Activated T-cell treated with anti-CD3 and anti-CD28 coated beads, Interleukin-2, amount 50 U/mL, for 24 hours (primary cell): ENCODE results near the gene ANKH.

Experiments
- DNase-seq: peaks from one replicate; pipeline ENCODE4 v3.0.0-alpha.2; 2020
- H3K27ac Mint-ChIP-seq: 2 replicates; pipeline ENCODE4 v1.8.0; 2020; ENCODE audit warnings: mild to moderate bottlenecking, mixed read lengths
- H3K27me3 Mint-ChIP-seq: 2 replicates; pipeline ENCODE4 v1.8.0; 2020; ENCODE audit warnings: mixed read lengths
- H3K36me3 Mint-ChIP-seq: 2 replicates; pipeline ENCODE4 v1.8.0; 2020; ENCODE audit warnings: low read depth, mixed read lengths
- H3K4me1 Mint-ChIP-seq: 2 replicates; pipeline ENCODE4 v1.8.0; 2020; ENCODE audit warnings: low read depth, mixed read lengths
- H3K4me3 Mint-ChIP-seq: 2 replicates; pipeline ENCODE4 v1.8.0; 2020; ENCODE audit warnings: mild to moderate bottlenecking, moderate library complexity, mixed read lengths
- H3K9me3 Mint-ChIP-seq: 2 replicates; pipeline ENCODE4 v1.8.0; 2020; ENCODE audit warnings: mixed read lengths

Gene ANKH

DNA sequence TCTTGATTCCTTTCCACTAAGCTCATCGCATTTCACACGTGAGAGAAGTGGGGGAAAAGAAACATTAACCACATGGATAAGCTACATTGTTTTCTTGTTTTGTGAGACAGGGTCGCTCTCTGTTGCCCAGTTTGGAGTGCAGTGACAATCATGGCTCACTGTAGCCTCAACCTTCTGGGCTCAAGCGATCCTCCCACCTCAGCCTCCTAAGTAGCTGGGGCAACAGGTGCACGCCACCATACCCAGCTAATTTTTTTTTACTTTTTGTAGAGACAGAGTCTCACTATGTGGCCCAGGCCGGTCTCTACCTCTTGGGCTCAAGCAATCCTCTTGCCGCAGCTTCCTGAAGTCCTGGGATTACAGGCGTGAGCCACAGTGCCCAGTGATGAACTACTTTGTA, 204.3 kb downstream of the ANKH start:
- H3K27me3 Mint-ChIP-seq: no peaks in the 10 kb centered on the region
- H3K4me1 Mint-ChIP-seq: peaks cover 80% of the 10 kb centered on the region
- peak overlapping the region; percentile 94 for H3K27ac Mint-ChIP-seq
- peak overlapping the region; percentile 98 for H3K4me3 Mint-ChIP-seq
- H3K36me3 Mint-ChIP-seq: peaks cover 68% of the 10 kb centered on the region
- no peak for DNase-seq
- no peaks in the 10 kb centered on the region for H3K9me3 Mint-ChIP-seq

DNA sequence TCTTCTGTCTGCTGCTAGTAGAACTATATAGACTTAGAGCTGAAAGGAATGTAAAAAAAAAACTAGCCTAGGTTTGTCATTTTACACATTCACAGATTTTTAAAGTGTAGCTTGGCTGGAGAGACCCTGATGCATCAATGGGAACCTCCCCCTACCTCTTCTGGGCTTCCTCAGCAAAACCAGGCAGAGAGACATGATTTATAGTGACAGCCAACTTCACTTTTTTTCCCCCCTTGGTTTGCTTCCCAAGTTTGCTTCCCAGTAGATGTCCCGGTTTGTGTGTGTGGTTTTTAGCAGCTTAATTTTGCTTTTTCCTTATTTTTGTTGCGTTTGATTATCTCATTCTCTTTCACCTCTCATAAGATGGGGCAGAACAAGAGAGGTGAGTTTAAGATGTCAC, 205.2 kb downstream of the ANKH start:
- Mint-ChIP-seq H3K4me1 (peaks cover 77% of the 10 kb centered on the region), H3K27ac (peak overlapping the region; percentile 94), H3K9me3 (no peaks in the 10 kb centered on the region), H3K27me3 (no peaks in the 10 kb centered on the region), H3K4me3 (peak overlapping the region; percentile 98), H3K36me3 (peaks cover 64% of the 10 kb centered on the region)
- no peak for DNase-seq

DNA sequence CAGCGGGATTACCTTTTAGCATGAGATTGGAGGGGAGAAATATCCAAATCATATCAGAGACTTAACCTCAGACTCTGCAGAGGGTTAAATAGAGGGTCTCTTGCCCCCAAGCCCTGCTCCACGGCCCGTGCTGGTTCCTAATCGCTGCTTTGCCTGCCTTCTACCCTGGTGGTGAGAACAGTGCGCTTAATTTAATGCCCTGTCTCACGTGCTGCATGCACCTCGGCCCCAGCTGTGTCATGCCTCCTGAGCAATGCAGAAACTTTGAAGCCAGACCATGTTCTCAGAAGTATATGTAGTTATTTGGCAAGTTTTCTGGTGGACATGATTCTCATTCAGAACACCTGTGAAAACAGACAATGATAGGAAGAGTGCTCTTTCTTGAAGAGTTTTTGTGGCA, 205.6 kb downstream of the ANKH start:
- H3K9me3 Mint-ChIP-seq: no peaks in the 10 kb centered on the region
- H3K27me3 Mint-ChIP-seq: no peaks in the 10 kb centered on the region
- H3K27ac Mint-ChIP-seq: peak overlapping the region; percentile 94
- H3K4me1 Mint-ChIP-seq: peaks cover 77% of the 10 kb centered on the region
- DNase-seq: peak; percentile 61
- peaks cover 60% of the 10 kb centered on the region for H3K36me3 Mint-ChIP-seq
- peak overlapping the region; percentile 98 for H3K4me3 Mint-ChIP-seq

DNA sequence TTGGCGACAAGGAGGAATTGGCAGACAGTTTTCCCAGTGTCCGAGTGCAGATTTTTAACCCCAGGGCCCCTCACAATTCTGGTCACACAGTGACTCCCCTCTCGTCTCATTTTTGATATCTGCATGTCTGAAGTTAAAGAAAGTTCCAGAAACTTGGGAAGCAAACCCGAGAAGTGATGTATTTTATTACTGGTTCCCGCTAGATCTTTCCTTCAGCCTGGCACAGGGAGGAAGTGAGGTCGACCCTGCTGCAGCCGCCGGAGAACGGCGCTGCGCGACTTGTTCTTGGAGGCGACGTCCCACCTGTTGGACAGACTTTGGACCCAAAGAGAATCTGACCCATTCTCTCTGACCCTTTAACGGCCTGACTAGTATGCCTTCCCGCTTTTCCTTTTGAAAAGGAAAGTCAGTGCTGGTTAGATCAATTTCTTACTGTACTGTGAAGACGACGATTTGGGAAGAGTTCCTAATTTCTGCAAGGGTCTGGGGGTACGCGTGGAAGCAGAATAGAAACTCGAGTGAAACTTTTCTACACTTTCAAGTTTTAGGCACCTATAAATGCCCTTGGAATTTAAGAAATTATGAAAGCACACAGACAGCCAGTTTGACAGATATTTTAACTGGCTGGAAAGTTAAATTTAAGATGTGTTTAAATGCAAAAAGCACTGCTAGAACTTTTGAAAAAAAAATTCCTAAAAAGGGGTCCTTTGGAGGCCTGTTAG, 206.3 kb downstream of the ANKH start:
- H3K27ac Mint-ChIP-seq: peak overlapping the region; percentile 94
- peaks cover 76% of the 10 kb centered on the region for H3K4me1 Mint-ChIP-seq
- H3K36me3 Mint-ChIP-seq: peaks cover 58% of the 10 kb centered on the region
- DNase-seq: peak; percentile 47
- H3K9me3 Mint-ChIP-seq: no peaks in the 10 kb centered on the region
- H3K4me3 Mint-ChIP-seq: peak overlapping the region; percentile 98
- H3K27me3 Mint-ChIP-seq: no peaks in the 10 kb centered on the region

DNA sequence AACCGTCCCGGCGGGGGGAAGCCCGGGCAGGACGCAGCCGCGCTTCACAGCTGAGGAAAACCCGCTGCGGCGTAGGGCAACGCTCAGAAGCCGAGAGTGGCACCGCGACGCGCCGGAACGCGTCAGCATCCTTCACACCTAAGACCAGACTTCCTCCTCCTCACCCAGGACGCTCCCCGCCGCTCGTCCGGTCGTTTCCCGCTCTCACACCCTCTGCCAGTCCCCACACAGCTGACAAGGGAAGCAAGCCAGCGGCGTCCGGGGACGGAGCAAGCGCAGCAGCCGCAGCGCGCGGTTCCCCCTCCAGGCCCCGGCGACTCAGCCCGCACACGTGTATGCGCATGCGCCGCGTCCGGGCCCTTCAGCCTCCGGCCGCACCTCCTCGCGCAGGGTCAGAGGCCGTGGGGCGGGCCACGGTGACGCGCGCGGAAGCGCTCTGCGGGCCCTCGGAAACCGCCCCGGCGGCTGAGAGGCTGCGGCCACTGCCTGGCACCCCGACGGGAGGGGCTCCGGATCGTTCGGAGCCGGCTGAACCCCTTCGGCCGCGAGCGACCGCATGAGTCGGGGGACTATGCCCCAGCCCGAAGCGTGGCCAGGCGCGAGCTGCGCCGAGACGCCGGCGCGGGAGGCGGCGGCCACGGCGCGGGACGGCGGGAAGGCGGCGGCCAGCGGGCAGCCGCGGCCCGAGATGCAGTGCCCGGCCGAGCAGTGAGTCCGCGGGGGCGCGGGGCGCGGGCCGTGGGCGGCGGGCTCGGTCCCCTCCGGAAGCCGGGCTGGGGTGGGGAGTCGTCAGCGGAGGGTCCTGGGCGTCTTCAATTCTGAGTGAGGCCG, 207.1 kb downstream of the ANKH start, which contains the start of gene OTULIN:
Gene OTULIN (plus strand): TSS at position 449 of the 831 bp plus-strand sequence. CDS start 108 bp downstream, at position 557.
- peak within 1 kb of the TSS; percentile 98 for H3K4me3 Mint-ChIP-seq
- H3K4me1 Mint-ChIP-seq: peaks cover 71% of the 10 kb centered on the region
- DNase-seq: peak; percentile 93
- peak within 1 kb of the TSS; percentile 98 for H3K27ac Mint-ChIP-seq
- H3K36me3 Mint-ChIP-seq: peaks cover 54% of the 10 kb centered on the region
- no peaks in the 10 kb centered on the region for H3K9me3 Mint-ChIP-seq
- no peaks in the 10 kb centered on the region for H3K27me3 Mint-ChIP-seq

DNA sequence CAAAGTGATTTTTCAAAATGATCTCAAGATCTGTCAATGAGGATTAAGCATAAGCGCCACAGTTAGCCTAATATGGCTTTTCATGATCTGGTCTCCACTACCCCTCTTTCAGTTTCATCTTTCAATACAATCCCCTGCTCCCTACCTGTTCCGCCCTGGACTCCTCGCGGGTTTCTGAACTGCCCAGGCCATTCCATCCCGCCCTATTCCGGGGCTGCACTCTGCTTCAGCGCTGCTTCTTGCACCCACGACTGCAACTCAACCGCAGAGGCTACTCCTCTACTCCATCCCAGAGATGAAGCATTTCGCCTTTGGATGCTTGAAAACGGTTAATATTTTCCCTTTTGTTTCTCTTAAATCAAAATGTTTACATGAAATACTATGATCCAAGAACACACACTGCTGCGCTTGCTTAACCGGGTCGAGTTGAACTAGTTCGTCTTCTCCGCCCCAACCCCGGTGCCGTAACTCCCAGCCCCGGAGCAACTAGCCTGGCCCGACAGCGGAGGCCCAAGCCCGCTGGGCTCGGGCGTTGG, 207.8 kb downstream of the ANKH start:
- H3K27me3 Mint-ChIP-seq: no peaks in the 10 kb centered on the region
- DNase-seq: no peak
- no peaks in the 10 kb centered on the region for H3K9me3 Mint-ChIP-seq
- H3K36me3 Mint-ChIP-seq: peaks cover 51% of the 10 kb centered on the region
- H3K4me1 Mint-ChIP-seq: peaks cover 65% of the 10 kb centered on the region
- peak overlapping the region; percentile 98 for H3K27ac Mint-ChIP-seq
- H3K4me3 Mint-ChIP-seq: peak overlapping the region; percentile 86

DNA sequence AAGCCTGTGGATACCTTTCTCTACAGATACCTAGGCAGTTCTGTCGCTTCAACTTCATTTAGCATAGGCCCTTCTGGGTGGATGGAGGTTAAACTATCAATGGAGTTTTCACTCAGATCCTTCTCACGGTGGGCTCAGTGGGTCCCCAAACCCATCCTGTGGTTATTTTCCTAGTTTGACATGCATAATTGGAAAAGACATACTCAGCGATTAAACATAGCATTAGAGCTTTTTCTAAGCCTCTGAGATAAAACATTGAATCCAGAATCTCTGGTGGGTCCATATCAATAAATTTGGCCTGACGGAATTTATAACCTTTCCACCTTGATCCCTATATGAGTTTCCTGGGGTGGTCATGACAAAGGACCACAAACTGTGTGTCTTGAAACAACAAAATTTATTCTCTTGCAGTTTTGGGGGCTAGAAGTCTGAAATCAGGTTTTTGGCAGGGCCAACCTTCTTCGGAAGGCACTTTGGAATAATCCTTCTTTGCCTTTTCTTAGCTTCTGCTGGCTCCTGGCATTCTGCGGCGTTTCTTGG, 208.8 kb downstream of the ANKH start:
- no peak overlapping the region for H3K27ac Mint-ChIP-seq
- H3K4me3 Mint-ChIP-seq: peak overlapping the region; percentile 86
- H3K36me3 Mint-ChIP-seq: peaks cover 41% of the 10 kb centered on the region
- no peak for DNase-seq
- H3K9me3 Mint-ChIP-seq: no peaks in the 10 kb centered on the region
- H3K27me3 Mint-ChIP-seq: no peaks in the 10 kb centered on the region
- H3K4me1 Mint-ChIP-seq: peaks cover 57% of the 10 kb centered on the region

DNA sequence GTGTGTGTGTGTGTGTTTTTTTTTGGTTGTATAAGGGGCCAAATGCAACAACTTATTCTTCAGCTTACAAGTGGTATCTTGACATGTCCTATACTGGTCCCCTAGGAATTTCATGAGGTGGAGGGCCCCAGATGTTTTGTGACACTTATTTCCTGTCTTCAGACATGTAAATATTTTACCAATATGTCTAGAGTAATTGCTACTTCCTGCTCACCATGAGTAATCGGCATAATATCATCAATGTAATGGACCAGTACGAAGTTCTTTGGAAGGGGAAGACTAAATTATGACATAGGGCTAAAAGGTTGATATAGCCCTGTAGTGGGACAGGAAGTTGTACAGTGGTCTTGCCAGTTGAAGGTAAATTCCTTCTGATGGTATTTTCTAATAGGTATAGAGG, 210.7 kb downstream of the ANKH start:
- DNase-seq: no peak
- H3K27ac Mint-ChIP-seq: no peak overlapping the region
- H3K36me3 Mint-ChIP-seq: peaks cover 21% of the 10 kb centered on the region
- H3K9me3 Mint-ChIP-seq: no peaks in the 10 kb centered on the region
- peaks cover 53% of the 10 kb centered on the region for H3K4me1 Mint-ChIP-seq
- H3K27me3 Mint-ChIP-seq: no peaks in the 10 kb centered on the region
- no peak overlapping the region for H3K4me3 Mint-ChIP-seq

DNA sequence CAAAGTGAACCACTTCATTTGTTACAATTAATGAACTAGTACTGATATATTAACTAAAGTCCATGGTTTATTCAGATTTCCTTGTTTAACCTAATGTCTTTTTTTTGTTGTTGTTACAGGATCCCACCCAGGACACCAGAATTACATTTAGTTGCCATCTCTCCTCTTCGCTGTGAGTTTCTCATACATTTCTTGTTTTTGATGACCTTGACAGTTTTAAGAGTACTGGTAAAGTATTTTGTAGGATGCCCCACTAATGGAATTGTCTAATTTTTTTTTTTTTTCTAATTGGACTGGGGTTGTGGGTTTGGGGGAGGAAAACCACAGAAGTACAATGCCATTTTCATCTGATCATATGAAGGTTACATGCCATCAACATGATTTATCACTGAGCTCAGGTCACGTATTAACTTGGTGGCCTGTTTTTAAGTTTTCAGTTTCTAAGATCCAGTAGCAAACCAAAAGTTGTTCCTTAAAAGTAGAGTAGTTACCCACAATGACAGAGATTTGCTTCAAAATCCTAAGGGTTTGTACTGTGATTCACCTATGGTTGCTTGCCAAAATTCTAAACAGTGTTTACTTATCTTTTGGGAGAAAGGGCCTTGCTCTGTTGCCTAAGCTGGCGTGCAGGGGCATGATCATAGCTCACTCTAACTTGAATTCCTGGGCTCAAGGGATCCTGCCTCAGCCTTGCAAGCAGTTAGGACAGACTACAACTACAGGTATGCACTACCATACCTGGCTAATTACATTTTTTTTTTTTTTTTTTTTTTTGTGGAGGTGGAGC, 211.6 kb downstream of the ANKH start:
- Mint-ChIP-seq H3K36me3 (peaks cover 15% of the 10 kb centered on the region), H3K27ac (no peak overlapping the region)

DNA sequence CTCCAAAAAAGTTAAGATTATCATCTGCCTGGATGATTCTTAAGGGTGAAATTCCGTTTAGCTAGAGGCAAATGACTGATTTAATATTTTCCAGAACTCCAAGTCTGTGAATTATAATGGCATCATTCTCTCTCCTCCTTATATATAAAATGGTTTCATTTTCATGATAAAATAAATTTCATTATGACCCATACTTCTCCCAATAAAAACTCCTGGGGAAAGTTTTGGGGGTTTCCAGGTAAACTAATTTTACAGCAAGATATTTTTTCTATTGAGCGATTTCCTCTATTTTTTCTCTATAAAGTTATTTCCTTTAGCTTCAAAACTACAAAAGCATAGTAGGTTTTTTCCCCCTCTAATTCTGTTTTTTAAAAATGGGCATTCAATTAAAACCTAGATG, 214.7 kb downstream of the ANKH start:
- Mint-ChIP-seq H3K36me3 (peaks cover 1% of the 10 kb centered on the region), H3K27ac (peak overlapping the region; percentile 54), H3K9me3 (no peaks in the 10 kb centered on the region), H3K27me3 (no peaks in the 10 kb centered on the region), H3K4me1 (peaks cover 35% of the 10 kb centered on the region), H3K4me3 (no peak overlapping the region)
- DNase-seq: no peak

More for the DNA sequence above, 211.6 kb downstream of the ANKH start:
- H3K4me3 Mint-ChIP-seq: no peak overlapping the region
- H3K27me3 Mint-ChIP-seq: no peaks in the 10 kb centered on the region
- H3K9me3 Mint-ChIP-seq: no peaks in the 10 kb centered on the region
- peaks cover 53% of the 10 kb centered on the region for H3K4me1 Mint-ChIP-seq
- DNase-seq: no peak

DNA sequence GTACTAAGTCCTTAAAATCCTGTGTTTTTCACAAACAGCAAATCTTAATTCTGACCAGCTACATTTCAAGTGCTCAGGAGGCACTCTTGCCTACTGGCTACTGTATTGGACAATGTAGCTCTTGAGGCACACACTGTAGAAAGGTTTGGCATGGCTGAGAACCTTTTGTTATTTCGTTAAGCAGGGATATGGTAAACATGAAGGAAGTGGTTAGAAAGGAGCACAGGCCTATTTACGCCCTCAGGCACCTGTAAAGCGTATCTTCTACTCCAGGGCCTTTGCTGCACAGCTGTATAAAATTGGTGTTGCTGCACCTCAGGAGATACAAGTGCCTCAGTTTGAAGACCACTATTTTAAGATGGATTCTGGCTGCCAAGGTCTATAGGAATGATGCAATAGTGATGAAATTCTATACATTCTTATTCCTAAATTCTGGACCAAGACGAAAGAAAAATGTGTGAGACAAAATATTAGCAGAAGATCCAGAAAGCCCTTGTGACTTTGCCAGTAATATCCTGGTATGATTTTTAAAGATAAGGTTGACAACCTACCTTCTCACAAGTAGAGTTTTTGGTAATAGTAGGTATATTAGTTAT, 216.3 kb downstream of the ANKH start:
- H3K27me3 Mint-ChIP-seq: no peaks in the 10 kb centered on the region
- no peak overlapping the region for H3K4me3 Mint-ChIP-seq
- no peak for DNase-seq
- H3K9me3 Mint-ChIP-seq: no peaks in the 10 kb centered on the region
- H3K4me1 Mint-ChIP-seq: peaks cover 23% of the 10 kb centered on the region
- H3K36me3 Mint-ChIP-seq: no peaks in the 10 kb centered on the region
- no peak overlapping the region for H3K27ac Mint-ChIP-seq
